ENCODE measurements around the gene DYNC2I2. TPM values are rescaled to one million over a fixed set of nuclear protein-coding genes. Genes with fewer than 3 reads are reported as not detected.
A peak's percentile ranks its signal among the peaks of the same experiment; 100 is the strongest.
"Not testable (repeated sequence)": the region's sequence is repeated elsewhere in the genome, so short reads cannot be mapped to it uniquely, and the experiment has no call there.

Gene DYNC2I2
- polyA plus RNA-seq (ENCODE audit: low read depth in 6 of 6): 10 to 100 TPM; 36.8 to 76.4 (median 49.7) TPM

- DNase-seq (peak; percentile 65), ATAC-seq (ENCODE audit: low read depth in 2 of 2) (peak; percentile 68 to 76)
- peak within 1 kb of the TSS; percentile 76 to 97 (median 94) for H3K27ac Mint-ChIP-seq
- no peaks in the 10 kb centered on the region for H3K9me3 Mint-ChIP-seq
- H3K4me1 Mint-ChIP-seq: peaks cover 7 to 22% (median 8%) of the 10 kb centered on the region in 3 donors
- H3K36me3 Mint-ChIP-seq: no peaks in the 10 kb centered on the region
- H3K4me3 Mint-ChIP-seq: peak within 1 kb of the TSS; percentile 83 to 97 (median 91)
- H3K27me3 Mint-ChIP-seq: no peaks in the 10 kb centered on the region
Observed at GRCh38 chr9:128656416-128657343, at the start of gene DYNC2I2. Gene DYNC2I2, minus strand, starts transcription at chr9:128656847. Its CDS starts 121 bp downstream, at chr9:128656726.

GRCh38 chr9:128706045-128706444 is 49.4 kb upstream of the DYNC2I2 start:
- ATAC-seq (ENCODE audit: low read depth in 2 of 2) (no peak), DNase-seq (no peak)
- Mint-ChIP-seq H3K27ac (peak overlapping the region in 2 of 6 donors; percentile 50 to 81), H3K27me3 (no peaks in the 10 kb centered on the region), H3K4me1 (peaks cover 16% of the 10 kb centered on the region in 3 donors), H3K9me3 (no peaks in the 10 kb centered on the region), H3K36me3 (no peaks in the 10 kb centered on the region), H3K4me3 (peak overlapping the region in 1 of 8 donors; percentile 18)

- H3K36me3 Mint-ChIP-seq: no peaks in the 10 kb centered on the region
- DNase-seq (no peak), ATAC-seq (ENCODE audit: low read depth in 2 of 2) (no peak)
- peak overlapping the region in 3 of 8 donors; percentile 59 to 76 (median 60) for H3K4me3 Mint-ChIP-seq
- no peaks in the 10 kb centered on the region for H3K27me3 Mint-ChIP-seq
- H3K27ac Mint-ChIP-seq: no peak overlapping the region
- no peaks in the 10 kb centered on the region for H3K9me3 Mint-ChIP-seq
- H3K4me1 Mint-ChIP-seq: peaks cover 16% of the 10 kb centered on the region in 3 donors
Observed at GRCh38 chr9:128705051-128705965, 48.7 kb upstream of the DYNC2I2 start.

GRCh38 chr9:128704356-128704670 is 47.7 kb upstream of the DYNC2I2 start:
- Mint-ChIP-seq H3K27ac (no peak overlapping the region), H3K4me1 (peaks cover 16% of the 10 kb centered on the region in 3 donors), H3K9me3 (no peaks in the 10 kb centered on the region), H3K36me3 (no peaks in the 10 kb centered on the region), H3K27me3 (no peaks in the 10 kb centered on the region), H3K4me3 (peak overlapping the region in 7 of 8 donors; percentile 29 to 90 (median 81))
- ATAC-seq (ENCODE audit: low read depth in 2 of 2) (no peak), DNase-seq (no peak)

GRCh38 chr9:128703616-128704355 is 47.1 kb upstream of the DYNC2I2 start:
- Mint-ChIP-seq H3K27ac (peak overlapping the region in 1 of 6 donors; percentile 45), H3K9me3 (no peaks in the 10 kb centered on the region), H3K4me1 (peaks cover 16% of the 10 kb centered on the region in 3 donors), H3K27me3 (no peaks in the 10 kb centered on the region), H3K36me3 (no peaks in the 10 kb centered on the region), H3K4me3 (peak overlapping the region; percentile 76 to 90 (median 87))
- ATAC-seq (ENCODE audit: low read depth in 2 of 2): no peak
- no peak for DNase-seq

GRCh38 chr9:128702949-128703615 is 46.4 kb upstream of the DYNC2I2 start:
- Mint-ChIP-seq H3K27me3 (no peaks in the 10 kb centered on the region), H3K27ac (peak overlapping the region in 3 of 6 donors; percentile 33 to 72 (median 45)), H3K4me3 (peak overlapping the region; percentile 76 to 90 (median 87)), H3K4me1 (peaks cover 16% of the 10 kb centered on the region in 3 donors), H3K36me3 (no peaks in the 10 kb centered on the region), H3K9me3 (no peaks in the 10 kb centered on the region)
- ATAC-seq (ENCODE audit: low read depth in 2 of 2): peak; percentile 35 to 36
- no peak for DNase-seq

- Mint-ChIP-seq H3K27me3 (no peaks in the 10 kb centered on the region), H3K4me1 (peaks cover 16% of the 10 kb centered on the region in 3 donors), H3K36me3 (no peaks in the 10 kb centered on the region), H3K4me3 (peak within 1 kb of the TSS; percentile 81 to 94 (median 90)), H3K9me3 (no peaks in the 10 kb centered on the region), H3K27ac (peak within 1 kb of the TSS in 4 of 6 donors; percentile 33 to 72 (median 54))
- ATAC-seq (ENCODE audit: low read depth in 2 of 2) (peak; percentile 90 to 92), DNase-seq (peak; percentile 81)
Observed at GRCh38 chr9:128702445-128702948, 45.9 kb upstream of the DYNC2I2 start, which contains the start of gene PKN3. Gene PKN3, plus strand, starts transcription at chr9:128702503. Its CDS starts 413 bp downstream, at chr9:128702916.

- Mint-ChIP-seq H3K27me3 (no peaks in the 10 kb centered on the region), H3K4me3 (peak overlapping the region; percentile 52 to 93 (median 79)), H3K4me1 (peaks cover 16% of the 10 kb centered on the region in 3 donors), H3K9me3 (no peaks in the 10 kb centered on the region), H3K27ac (no peak overlapping the region), H3K36me3 (no peaks in the 10 kb centered on the region)
- DNase-seq (no peak), ATAC-seq (ENCODE audit: low read depth in 2 of 2) (no peak)
Observed at GRCh38 chr9:128701227-128701854, 44.7 kb upstream of the DYNC2I2 start.

GRCh38 chr9:128699096-128699795 is 42.6 kb upstream of the DYNC2I2 start:
- H3K4me1 Mint-ChIP-seq: peaks cover 16 to 19% (median 16%) of the 10 kb centered on the region in 3 donors
- ATAC-seq (ENCODE audit: low read depth in 2 of 2); H3K27me3 Mint-ChIP-seq; H3K9me3 Mint-ChIP-seq; H3K36me3 Mint-ChIP-seq; DNase-seq; H3K27ac Mint-ChIP-seq: not testable (repeated sequence)
- H3K4me3 Mint-ChIP-seq: peak overlapping the region in 1 of 8 donors; percentile 9

- no peak for DNase-seq
- Mint-ChIP-seq H3K36me3 (peaks cover 0 to 10% of the 10 kb centered on the region in 2 donors), H3K4me3 (peak overlapping the region in 1 of 8 donors; percentile 21), H3K27ac (no peak overlapping the region), H3K4me1 (peaks cover 12 to 19% (median 13%) of the 10 kb centered on the region in 3 donors), H3K9me3 (no peaks in the 10 kb centered on the region), H3K27me3 (no peaks in the 10 kb centered on the region)
- no peak for ATAC-seq (ENCODE audit: low read depth in 2 of 2)
Observed at GRCh38 chr9:128696923-128697707, 40.5 kb upstream of the DYNC2I2 start.

- Mint-ChIP-seq H3K36me3 (peaks cover 8 to 16% of the 10 kb centered on the region in 2 donors), H3K27ac (no peak overlapping the region), H3K9me3 (no peaks in the 10 kb centered on the region), H3K27me3 (no peaks in the 10 kb centered on the region), H3K4me1 (peaks cover 19 to 25% (median 20%) of the 10 kb centered on the region in 3 donors), H3K4me3 (no peak overlapping the region)
- DNase-seq: no peak
- no peak for ATAC-seq (ENCODE audit: low read depth in 2 of 2)
Observed at GRCh38 chr9:128694344-128694743, 37.7 kb upstream of the DYNC2I2 start.
